GM15510 (cell line): ENCODE results near the gene TUBA8.

ENCODE experiments used
- POLR2A ChIP-seq: IDR thresholded peaks from 3 replicates; pipeline ENCODE4 v1.6.1; 2011; ENCODE audit warnings: borderline replicate concordance; ENCODE audit not compliant: insufficient read length; ENCODE audit errors: extremely low read depth

TUBA8 gene

GRCh38 chr22:18075101-18075719 lies 35.4 kb upstream of the TUBA8 start:
- no peak for TF ChIP-seq POLR2A

- no peak for TF ChIP-seq POLR2A
Observed at GRCh38 chr22:18075720-18076497, 34.7 kb upstream of the TUBA8 start.

- no peak for TF ChIP-seq POLR2A
Observed at GRCh38 chr22:18077087-18077638, 33.4 kb upstream of the TUBA8 start.

- peak; percentile 59 for TF ChIP-seq POLR2A
Observed at GRCh38 chr22:18077639-18078328, 32.8 kb upstream of the TUBA8 start, which contains the start of gene PEX26. TSS of gene PEX26 (plus strand) at chr22:18077990. CDS start at chr22:18078377, 387 bp downstream.

- no peak for TF ChIP-seq POLR2A
Observed at GRCh38 chr22:18078329-18079041, 32.1 kb upstream of the TUBA8 start.

- no peak for TF ChIP-seq POLR2A
Observed at GRCh38 chr22:18079706-18080233, 30.8 kb upstream of the TUBA8 start.

- no peak for TF ChIP-seq POLR2A
Observed at GRCh38 chr22:18081416-18081815, 29.2 kb upstream of the TUBA8 start.

- TF ChIP-seq POLR2A, result no peak
Observed at GRCh38 chr22:18082467-18082866, 28.1 kb upstream of the TUBA8 start.

GRCh38 chr22:18083406-18083805 lies 27.2 kb upstream of the TUBA8 start:
- TF ChIP-seq POLR2A, result no peak

- TF ChIP-seq POLR2A, result no peak
Observed at GRCh38 chr22:18085188-18085587, 25.4 kb upstream of the TUBA8 start.

GRCh38 chr22:18087350-18087855 lies 23.2 kb upstream of the TUBA8 start:
- TF ChIP-seq POLR2A, result no peak

- no peak for TF ChIP-seq POLR2A
Observed at GRCh38 chr22:18088825-18089568, 21.6 kb upstream of the TUBA8 start.

GRCh38 chr22:18090286-18090685 lies 20.3 kb upstream of the TUBA8 start:
- no peak for TF ChIP-seq POLR2A
